ENCODE measurements around the gene SKI. TPM values are rescaled to one million over a fixed set of nuclear protein-coding genes. Genes with fewer than 3 reads are reported as not detected.

Gene SKI
- total and polyA plus RNA-seq, 4 donors, result 17.1 to 90.7 (median 40.7) TPM

DNA sequence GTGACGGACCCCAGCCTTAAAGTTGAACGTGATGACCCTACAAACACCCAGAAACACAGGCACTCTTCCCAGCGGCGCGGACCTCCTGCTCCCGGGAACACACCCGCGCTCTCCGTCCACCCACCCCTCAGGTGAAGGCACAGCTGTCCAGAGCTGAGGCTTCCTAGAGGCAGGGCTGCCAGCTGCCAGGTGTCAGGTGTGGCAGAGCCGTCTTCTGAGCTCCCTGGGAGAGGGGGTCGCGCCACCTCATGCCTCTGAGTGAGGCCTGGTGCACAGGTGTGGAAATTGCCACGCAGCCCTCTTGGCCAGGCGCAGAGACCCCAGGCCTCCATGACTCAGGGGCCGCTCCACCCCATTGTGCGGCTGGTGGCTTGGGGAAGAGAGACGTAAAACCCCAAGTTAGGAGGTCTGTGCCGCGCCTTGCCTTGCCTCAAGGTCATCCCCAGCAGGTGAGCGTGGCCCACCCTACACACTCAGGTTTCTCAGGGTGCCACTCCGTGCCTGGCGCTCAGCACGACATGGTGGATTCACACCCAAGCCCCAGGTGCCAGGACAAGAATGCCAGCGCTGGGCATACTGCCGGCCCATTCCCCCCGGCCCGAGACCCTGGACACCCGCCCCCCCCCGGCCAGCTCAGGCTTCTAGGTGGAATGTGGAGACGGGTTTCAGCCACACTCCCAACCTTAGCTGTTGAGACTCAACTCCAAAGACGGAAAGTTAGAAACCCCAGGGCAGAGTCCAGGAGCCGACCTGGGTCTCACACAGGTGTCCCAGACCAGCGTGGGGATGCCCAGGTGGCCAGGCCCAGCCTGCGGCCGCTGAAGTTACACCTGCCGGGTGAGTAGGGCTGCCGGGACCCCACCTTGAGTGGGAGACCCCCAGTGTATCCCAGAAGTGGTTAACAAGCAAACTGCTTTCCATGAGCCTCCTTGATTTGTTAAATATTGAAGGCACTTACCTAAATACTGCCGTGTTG lies 42.0 kb upstream of the SKI start:
- H3K27ac ChIP-seq (ENCODE audit: low read depth in 1 of 2, low read length in 1 of 2), result no peak overlapping the region
- 95 to 96% methylated on average over 38 of the region's 38 CpGs for WGBS, 2 donors
- H3K9ac ChIP-seq (ENCODE audit: insufficient read depth in 1 of 2, low read length in 2 of 2), result no peak overlapping the region
- no peak for DNase-seq
- no peak for ATAC-seq (ENCODE audit: insufficient read depth, low FRiP score)
- TF ChIP-seq CTCF (IDR thresholded peaks at IDR 0.05; ENCODE audit: control extremely low read depth, extremely low read depth), result no peak
- H3K36me3 ChIP-seq (ENCODE audit: control insufficient read depth in 4 of 4, insufficient read depth in 4 of 4, low read length in 4 of 4), result peaks cover 0 to 18% (median 3%) of the 10 kb centered on the region in 4 donors
- no peaks in the 10 kb centered on the region for H3K27me3 ChIP-seq (ENCODE audit: control insufficient read depth in 3 of 3, insufficient read depth in 3 of 3, low read length in 2 of 3)
- H3K4me1 ChIP-seq (ENCODE audit: control insufficient read depth in 5 of 5, insufficient read depth in 5 of 5, low read length in 5 of 5), result peaks cover 5 to 20% (median 6%) of the 10 kb centered on the region in 5 donors
- H3K9me3 ChIP-seq (ENCODE audit: control insufficient read depth in 4 of 4, insufficient read depth in 3 of 4, low read length in 3 of 4), result no peaks in the 10 kb centered on the region
- H3K4me3 ChIP-seq, result no peak overlapping the region

DNA sequence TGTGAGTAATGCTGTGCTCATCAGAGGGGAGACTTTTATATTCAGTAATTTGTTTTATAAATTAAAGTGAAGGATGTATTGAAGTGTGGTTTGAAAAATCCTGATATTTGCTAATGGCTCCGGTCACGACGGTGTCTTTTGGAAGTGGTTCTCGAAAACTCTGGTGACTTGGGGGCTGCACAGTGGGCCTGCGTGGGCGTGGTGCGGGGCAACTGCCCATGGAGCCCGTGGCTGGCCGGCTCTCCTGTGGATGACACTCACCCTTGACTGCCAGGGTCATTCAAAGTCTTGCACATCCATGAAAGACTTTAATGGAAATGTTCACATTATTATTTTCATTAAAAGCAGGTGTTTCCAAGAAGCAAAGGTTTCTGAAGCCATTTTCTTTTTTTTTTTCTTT lies 41.2 kb upstream of the SKI start:
- Histone ChIP-seq H3K4me3 (no peak overlapping the region), H3K36me3 (ENCODE audit: control insufficient read depth in 4 of 4, insufficient read depth in 4 of 4, low read length in 4 of 4) (peaks cover 0 to 16% (median 3%) of the 10 kb centered on the region in 4 donors), H3K27me3 (ENCODE audit: control insufficient read depth in 3 of 3, insufficient read depth in 3 of 3, low read length in 2 of 3) (no peaks in the 10 kb centered on the region), H3K4me1 (ENCODE audit: control insufficient read depth in 5 of 5, insufficient read depth in 5 of 5, low read length in 5 of 5) (peaks cover 5 to 24% (median 9%) of the 10 kb centered on the region in 5 donors), H3K9ac (ENCODE audit: insufficient read depth in 1 of 2, low read length in 2 of 2) (no peak overlapping the region), H3K27ac (ENCODE audit: low read depth in 1 of 2, low read length in 1 of 2) (no peak overlapping the region), H3K9me3 (ENCODE audit: control insufficient read depth in 4 of 4, insufficient read depth in 3 of 4, low read length in 3 of 4) (no peaks in the 10 kb centered on the region)
- no peak for TF ChIP-seq CTCF (IDR thresholded peaks at IDR 0.05; ENCODE audit: control extremely low read depth, extremely low read depth)
- 90 to 94% methylated on average over 9 of the region's 9 CpGs for WGBS, 2 donors
- ATAC-seq (ENCODE audit: insufficient read depth, low FRiP score) (no peak), DNase-seq (no peak)

GRCh38 chr1:2187619-2188018 lies 40.5 kb upstream of the SKI start:
- no peaks in the 10 kb centered on the region for H3K9me3 ChIP-seq (ENCODE audit: control insufficient read depth in 4 of 4, insufficient read depth in 3 of 4, low read length in 3 of 4)
- no peaks in the 10 kb centered on the region for H3K27me3 ChIP-seq (ENCODE audit: control insufficient read depth in 3 of 3, insufficient read depth in 3 of 3, low read length in 2 of 3)
- no peak for TF ChIP-seq CTCF (IDR thresholded peaks at IDR 0.05; ENCODE audit: control extremely low read depth, extremely low read depth)
- H3K36me3 ChIP-seq (ENCODE audit: control insufficient read depth in 4 of 4, insufficient read depth in 4 of 4, low read length in 4 of 4), result peaks cover 0 to 13% (median 3%) of the 10 kb centered on the region in 4 donors
- no peak overlapping the region for H3K9ac ChIP-seq (ENCODE audit: insufficient read depth in 1 of 2, low read length in 2 of 2)
- DNase-seq, result no peak
- 82 to 87% methylated on average over 13 of the region's 13 CpGs for WGBS, 2 donors
- no peak for ATAC-seq (ENCODE audit: insufficient read depth, low FRiP score)
- H3K4me1 ChIP-seq (ENCODE audit: control insufficient read depth in 5 of 5, insufficient read depth in 5 of 5, low read length in 5 of 5), result peaks cover 5 to 31% (median 16%) of the 10 kb centered on the region in 5 donors
- H3K4me3 ChIP-seq, result no peak overlapping the region
- no peak overlapping the region for H3K27ac ChIP-seq (ENCODE audit: low read depth in 1 of 2, low read length in 1 of 2)
